GM23338 (cell line): Measurements from ENCODE around the gene GDA. TPM values are rescaled to one million over a fixed set of nuclear protein-coding genes. Genes with fewer than 3 reads are reported as not detected.

ENCODE experiments used
- ATAC-seq: fragments of 200-7000 bp; cut with Tn5 transposase; 3 replicates; pipeline ENCODE4 v1.9.1; 2020
- DNase-seq: peaks from one replicate; pipeline ENCODE4 v3.0.0-alpha.2; 2015; ENCODE audit warnings: low spot score
- H2AFZ ChIP-seq: fragments of 200-600 bp; sonication (generic); 2 replicates; pipeline ENCODE4 v1.8.0; 2016; ENCODE audit warnings: antibody characterized with exemption, mild to moderate bottlenecking, moderate library complexity
- H3F3A ChIP-seq: fragments of 200-600 bp; sonication (generic); replicated peaks from 2 replicates; pipeline ENCODE4 v1.8.0; 2017; ENCODE audit warnings: antibody characterized with exemption, mixed run types, low read depth
- H3K27ac ChIP-seq: fragments of 200-600 bp; sonication (generic); 2 replicates; pipeline ENCODE4 v1.6.1; 2016; ENCODE audit warnings: low read depth
- H3K27me3 ChIP-seq: fragments of 200-600 bp; sonication (generic); 2 replicates; pipeline ENCODE4 v1.8.0; 2016; ENCODE audit warnings: mild to moderate bottlenecking, mixed run types, moderate library complexity; ENCODE audit not compliant: insufficient read depth
- H3K36me3 ChIP-seq: fragments of 200-600 bp; sonication (generic); 2 replicates; pipeline ENCODE4 v1.8.0; 2016; ENCODE audit warnings: mild to moderate bottlenecking; ENCODE audit not compliant: insufficient read depth
- H3K4me1 ChIP-seq: fragments of 200-600 bp; sonication (generic); 2 replicates; pipeline ENCODE4 v1.8.0; 2016; ENCODE audit warnings: mild to moderate bottlenecking, moderate library complexity; ENCODE audit not compliant: insufficient read depth
- H3K4me2 ChIP-seq: fragments of 200-600 bp; sonication (generic); 2 replicates; pipeline ENCODE4 v1.7.1; 2017; ENCODE audit warnings: mixed run types
- H3K4me3 ChIP-seq: fragments of 200-600 bp; sonication (generic); 2 replicates; pipeline ENCODE4 v1.6.1; 2016; ENCODE audit warnings: mixed run types
- H3K79me2 ChIP-seq: fragments of 200-600 bp; sonication (generic); replicated peaks from 2 replicates; pipeline ENCODE4 v1.8.0; 2017; ENCODE audit warnings: mild to moderate bottlenecking; ENCODE audit not compliant: insufficient read depth
- H3K9me2 ChIP-seq: fragments of 200-600 bp; sonication (generic); 2 replicates; pipeline ENCODE4 v1.8.0; 2017; ENCODE audit not compliant: insufficient read depth
- H4K20me1 ChIP-seq: fragments of 200-600 bp; sonication (generic); replicated peaks from 2 replicates; pipeline ENCODE4 v1.8.0; 2017; ENCODE audit warnings: mild to moderate bottlenecking; ENCODE audit not compliant: insufficient read depth
- H3K27ac Mint-ChIP-seq: 2 replicates; pipeline ENCODE4 v1.8.0; 2020; ENCODE audit warnings: inconsistent platforms, mild to moderate bottlenecking, moderate library complexity, mixed read lengths
- H3K27me3 Mint-ChIP-seq: 3 replicates; pipeline ENCODE4 v1.8.0; 2022; ENCODE audit warnings: low read depth, mild to moderate bottlenecking, moderate library complexity, mixed read lengths, inconsistent platforms; ENCODE audit not compliant: insufficient read depth, poor library complexity
- H3K36me3 Mint-ChIP-seq: 3 replicates; pipeline ENCODE4 v1.8.0; 2021; ENCODE audit warnings: low read depth, mild to moderate bottlenecking, inconsistent platforms, moderate library complexity, mixed read lengths
- H3K4me1 Mint-ChIP-seq: 3 replicates; pipeline ENCODE4 v1.8.0; 2020; ENCODE audit warnings: mild to moderate bottlenecking, inconsistent platforms, mixed read lengths
- H3K4me3 Mint-ChIP-seq: 3 replicates; pipeline ENCODE4 v1.8.0; 2021; ENCODE audit warnings: moderate library complexity, mild to moderate bottlenecking, inconsistent platforms, mixed read lengths
- H3K9me3 Mint-ChIP-seq: 3 replicates; pipeline ENCODE4 v1.8.0; 2020; ENCODE audit warnings: moderate library complexity, mild to moderate bottlenecking, inconsistent platforms, mixed read lengths
- CREB1 ChIP-seq: fragments of 250-450 bp; sonication (Bioruptor Pico); IDR thresholded peaks from 2 replicates; pipeline ENCODE4 v1.5.0; 2020; ENCODE audit warnings: low read depth, mild to moderate bottlenecking, moderate library complexity
- CTCF ChIP-seq, 2 experiments: fragments of 200-600 bp in 1 of 2; sonication (generic) in 1 of 2; conservative IDR thresholded peaks; 2 replicates each; pipeline versions ENCODE4 v1.5.1 to v1.6.1; 2016 to 2017; ENCODE audit warnings: antibody characterized with exemption in 2 of 2, low read depth in 2 of 2, mild to moderate bottlenecking in 2 of 2, moderate library complexity in 1 of 2
- ETS1 ChIP-seq: IDR thresholded peaks from 2 replicates; pipeline ENCODE4 v1.6.1; 2016; ENCODE audit warnings: antibody characterized with exemption
- EZH2 ChIP-seq: fragments of 200-600 bp; sonication (generic); IDR thresholded peaks from one replicate; pipeline ENCODE4 v1.8.0; 2017; ENCODE audit warnings: antibody characterized with exemption, mild to moderate bottlenecking, low read depth; ENCODE audit not compliant: unreplicated experiment
- EZH2phosphoT487 ChIP-seq: fragments of 200-600 bp; sonication (generic); IDR thresholded peaks from one replicate; pipeline ENCODE4 v1.8.1; 2018; ENCODE audit warnings: antibody characterized with exemption; ENCODE audit not compliant: unreplicated experiment
- JUNB ChIP-seq: IDR thresholded peaks from one replicate; pipeline ENCODE4 v1.6.1; 2016; ENCODE audit warnings: antibody characterized with exemption; ENCODE audit not compliant: unreplicated experiment
- NANOG ChIP-seq: IDR thresholded peaks from 2 replicates; pipeline ENCODE4 v1.6.1; 2016; ENCODE audit warnings: antibody characterized with exemption, borderline replicate concordance
- POLR2AphosphoS5 ChIP-seq: IDR thresholded peaks from 2 replicates; pipeline ENCODE4 v1.6.1; 2016; ENCODE audit warnings: antibody characterized with exemption, low read depth
- REST ChIP-seq: IDR thresholded peaks from one replicate; pipeline ENCODE4 v1.6.1; 2018; ENCODE audit warnings: antibody characterized with exemption; ENCODE audit not compliant: unreplicated experiment
- STAT1 ChIP-seq: IDR thresholded peaks from one replicate; pipeline ENCODE4 v1.6.1; 2016; ENCODE audit warnings: antibody characterized with exemption; ENCODE audit not compliant: unreplicated experiment
- ZNF114 ChIP-seq: fragments of 250-450 bp; sonication (Bioruptor Pico); IDR thresholded peaks from 2 replicates; pipeline ENCODE4 v1.5.0; 2020; ENCODE audit warnings: mild to moderate bottlenecking, moderate library complexity
- ZNF331 ChIP-seq: fragments of 250-450 bp; sonication (Bioruptor Pico); IDR thresholded peaks from 2 replicates; pipeline ENCODE4 v1.5.0; 2020; ENCODE audit warnings: low read depth, mild to moderate bottlenecking, moderate library complexity
- ZNF462 ChIP-seq: fragments of 250-450 bp; sonication (Bioruptor Pico); IDR thresholded peaks from 2 replicates; pipeline ENCODE4 v1.5.0; 2020; ENCODE audit warnings: mild to moderate bottlenecking, moderate library complexity
- polyA plus RNA-seq: library from polyadenylated mRNA; unstranded; fragments of >200 nt; fragmentation: Nextera tagmentation; extraction: Ambion mirVana; gene quantifications from 2 replicates; pipeline ENCODE4 v1.2.1, GENCODE V29; 2016
- total RNA-seq: library from RNA; depleted of rRNA; stranded (reverse); fragments of >200 nt; shearing (Covaris generic); gene quantifications from 2 replicates; pipeline ENCODE4 v1.2.3, GENCODE V29; 2014

GDA gene
- total and polyA plus RNA-seq, 2 experiments from 2014 or later: 4.0 to 5.8 TPM

GRCh38 chr9:72156586-72156985 lies 7.3 kb downstream of the GDA start:
- H3K27me3 Mint-ChIP-seq: no peaks in the 10 kb centered on the region
- no peak overlapping the region for H3K4me3 Mint-ChIP-seq
- Histone ChIP-seq H3K4me3 (no peak overlapping the region), H3K27me3 (no peaks in the 10 kb centered on the region), H3K36me3 (no peaks in the 10 kb centered on the region; the same call in 1 of the 2 replicates), H3K9me2 (no peaks in the 10 kb centered on the region), H2AFZ (no peak overlapping the region), H3K79me2 (no peaks in the 10 kb centered on the region), H4K20me1 (no peaks in the 10 kb centered on the region), H3F3A (no peaks in the 10 kb centered on the region), H3K4me1 (no peaks in the 10 kb centered on the region), H3K27ac (no peak overlapping the region), H3K4me2 (no peak overlapping the region)
- DNase-seq (no peak), ATAC-seq (no peak)
- H3K36me3 Mint-ChIP-seq: no peaks in the 10 kb centered on the region
- no peaks in the 10 kb centered on the region; the same call in 2 of the 3 replicates for H3K9me3 Mint-ChIP-seq
- H3K4me1 Mint-ChIP-seq: no peaks in the 10 kb centered on the region
- TF ChIP-seq ZNF331 (CRISPR knock-in tag) (no peak), POLR2AphosphoS5 (no peak), NANOG (no peak), ETS1 (no peak), REST (no peak), JUNB (no peak), EZH2 (no peak), STAT1 (no peak), EZH2phosphoT487 (no peak), CREB1 (CRISPR knock-in tag) (no peak), CTCF (conservative IDR thresholded peaks at IDR 0.05; ENCODE audit: low read depth in 2 of 2) (no peak), ZNF114 (CRISPR knock-in tag) (no peak), ZNF462 (CRISPR knock-in tag) (no peak)
- no peak overlapping the region for H3K27ac Mint-ChIP-seq
